GM23338 (cell line): ENCODE data around the gene KIF1C. TPM values are rescaled to one million over a fixed set of nuclear protein-coding genes. Genes with fewer than 3 reads are reported as not detected.

Source experiments
- ATAC-seq: fragments of 200-7000 bp; cut with Tn5 transposase; 3 replicates; pipeline ENCODE4 v1.9.1; 2020
- DNase-seq: peaks from one replicate; pipeline ENCODE4 v3.0.0-alpha.2; 2015; ENCODE audit warnings: low spot score
- H2AFZ ChIP-seq: fragments of 200-600 bp; sonication (generic); 2 replicates; pipeline ENCODE4 v1.8.0; 2016; ENCODE audit warnings: antibody characterized with exemption, mild to moderate bottlenecking, moderate library complexity
- H3F3A ChIP-seq: fragments of 200-600 bp; sonication (generic); replicated peaks from 2 replicates; pipeline ENCODE4 v1.8.0; 2017; ENCODE audit warnings: antibody characterized with exemption, mixed run types, low read depth
- H3K27ac ChIP-seq: fragments of 200-600 bp; sonication (generic); 2 replicates; pipeline ENCODE4 v1.6.1; 2016; ENCODE audit warnings: low read depth
- H3K27me3 ChIP-seq: fragments of 200-600 bp; sonication (generic); 2 replicates; pipeline ENCODE4 v1.8.0; 2016; ENCODE audit warnings: mild to moderate bottlenecking, mixed run types, moderate library complexity; ENCODE audit not compliant: insufficient read depth
- H3K36me3 ChIP-seq: fragments of 200-600 bp; sonication (generic); 2 replicates; pipeline ENCODE4 v1.8.0; 2016; ENCODE audit warnings: mild to moderate bottlenecking; ENCODE audit not compliant: insufficient read depth
- H3K4me1 ChIP-seq: fragments of 200-600 bp; sonication (generic); 2 replicates; pipeline ENCODE4 v1.8.0; 2016; ENCODE audit warnings: mild to moderate bottlenecking, moderate library complexity; ENCODE audit not compliant: insufficient read depth
- H3K4me2 ChIP-seq: fragments of 200-600 bp; sonication (generic); 2 replicates; pipeline ENCODE4 v1.7.1; 2017; ENCODE audit warnings: mixed run types
- H3K4me3 ChIP-seq: fragments of 200-600 bp; sonication (generic); 2 replicates; pipeline ENCODE4 v1.6.1; 2016; ENCODE audit warnings: mixed run types
- H3K79me2 ChIP-seq: fragments of 200-600 bp; sonication (generic); replicated peaks from 2 replicates; pipeline ENCODE4 v1.8.0; 2017; ENCODE audit warnings: mild to moderate bottlenecking; ENCODE audit not compliant: insufficient read depth
- H3K9me2 ChIP-seq: fragments of 200-600 bp; sonication (generic); 2 replicates; pipeline ENCODE4 v1.8.0; 2017; ENCODE audit not compliant: insufficient read depth
- H4K20me1 ChIP-seq: fragments of 200-600 bp; sonication (generic); replicated peaks from 2 replicates; pipeline ENCODE4 v1.8.0; 2017; ENCODE audit warnings: mild to moderate bottlenecking; ENCODE audit not compliant: insufficient read depth
- H3K27ac Mint-ChIP-seq: 2 replicates; pipeline ENCODE4 v1.8.0; 2020; ENCODE audit warnings: inconsistent platforms, mild to moderate bottlenecking, moderate library complexity, mixed read lengths
- H3K27me3 Mint-ChIP-seq: 3 replicates; pipeline ENCODE4 v1.8.0; 2022; ENCODE audit warnings: low read depth, mild to moderate bottlenecking, moderate library complexity, mixed read lengths, inconsistent platforms; ENCODE audit not compliant: insufficient read depth, poor library complexity
- H3K36me3 Mint-ChIP-seq: 3 replicates; pipeline ENCODE4 v1.8.0; 2021; ENCODE audit warnings: low read depth, mild to moderate bottlenecking, inconsistent platforms, moderate library complexity, mixed read lengths
- H3K4me1 Mint-ChIP-seq: 3 replicates; pipeline ENCODE4 v1.8.0; 2020; ENCODE audit warnings: mild to moderate bottlenecking, inconsistent platforms, mixed read lengths
- H3K4me3 Mint-ChIP-seq: 3 replicates; pipeline ENCODE4 v1.8.0; 2021; ENCODE audit warnings: moderate library complexity, mild to moderate bottlenecking, inconsistent platforms, mixed read lengths
- H3K9me3 Mint-ChIP-seq: 3 replicates; pipeline ENCODE4 v1.8.0; 2020; ENCODE audit warnings: moderate library complexity, mild to moderate bottlenecking, inconsistent platforms, mixed read lengths
- CREB1 ChIP-seq: fragments of 250-450 bp; sonication (Bioruptor Pico); IDR thresholded peaks from 2 replicates; pipeline ENCODE4 v1.5.0; 2020; ENCODE audit warnings: low read depth, mild to moderate bottlenecking, moderate library complexity
- EZH2 ChIP-seq: fragments of 200-600 bp; sonication (generic); IDR thresholded peaks from one replicate; pipeline ENCODE4 v1.8.0; 2017; ENCODE audit warnings: antibody characterized with exemption, mild to moderate bottlenecking, low read depth; ENCODE audit not compliant: unreplicated experiment
- EZH2phosphoT487 ChIP-seq: fragments of 200-600 bp; sonication (generic); IDR thresholded peaks from one replicate; pipeline ENCODE4 v1.8.1; 2018; ENCODE audit warnings: antibody characterized with exemption; ENCODE audit not compliant: unreplicated experiment
- JUNB ChIP-seq: IDR thresholded peaks from one replicate; pipeline ENCODE4 v1.6.1; 2016; ENCODE audit warnings: antibody characterized with exemption; ENCODE audit not compliant: unreplicated experiment
- NANOG ChIP-seq: IDR thresholded peaks from 2 replicates; pipeline ENCODE4 v1.6.1; 2016; ENCODE audit warnings: antibody characterized with exemption, borderline replicate concordance
- STAT1 ChIP-seq: IDR thresholded peaks from one replicate; pipeline ENCODE4 v1.6.1; 2016; ENCODE audit warnings: antibody characterized with exemption; ENCODE audit not compliant: unreplicated experiment
- ZNF331 ChIP-seq: fragments of 250-450 bp; sonication (Bioruptor Pico); IDR thresholded peaks from 2 replicates; pipeline ENCODE4 v1.5.0; 2020; ENCODE audit warnings: low read depth, mild to moderate bottlenecking, moderate library complexity
- polyA plus RNA-seq: library from polyadenylated mRNA; unstranded; fragments of >200 nt; fragmentation: Nextera tagmentation; extraction: Ambion mirVana; gene quantifications from 2 replicates; pipeline ENCODE4 v1.2.1, GENCODE V29; 2016
- total RNA-seq: library from RNA; depleted of rRNA; stranded (reverse); fragments of >200 nt; shearing (Covaris generic); gene quantifications from 2 replicates; pipeline ENCODE4 v1.2.3, GENCODE V29; 2014
- TF ChIP-seq, protein P1 (sequence below): fragments of 250-450 bp; sonication (Bioruptor Pico); IDR thresholded peaks from 2 replicates; pipeline ENCODE4 v1.5.0; 2020; ENCODE audit warnings: mild to moderate bottlenecking, moderate library complexity
- TF ChIP-seq, protein P2 (sequence below), 2 experiments: fragments of 200-600 bp in 1 of 2; sonication (generic) in 1 of 2; conservative IDR thresholded peaks; 2 replicates each; pipeline versions ENCODE4 v1.5.1 to v1.6.1; 2016 to 2017; ENCODE audit warnings: antibody characterized with exemption in 2 of 2, low read depth in 2 of 2, mild to moderate bottlenecking in 2 of 2, moderate library complexity in 1 of 2
- TF ChIP-seq, protein P3 (sequence below): IDR thresholded peaks from one replicate; pipeline ENCODE4 v1.6.1; 2018; ENCODE audit warnings: antibody characterized with exemption; ENCODE audit not compliant: unreplicated experiment

KIF1C gene
- total and polyA plus RNA-seq, 2 experiments from 2014 or later: 13.5 to 61.4 TPM

DNA sequence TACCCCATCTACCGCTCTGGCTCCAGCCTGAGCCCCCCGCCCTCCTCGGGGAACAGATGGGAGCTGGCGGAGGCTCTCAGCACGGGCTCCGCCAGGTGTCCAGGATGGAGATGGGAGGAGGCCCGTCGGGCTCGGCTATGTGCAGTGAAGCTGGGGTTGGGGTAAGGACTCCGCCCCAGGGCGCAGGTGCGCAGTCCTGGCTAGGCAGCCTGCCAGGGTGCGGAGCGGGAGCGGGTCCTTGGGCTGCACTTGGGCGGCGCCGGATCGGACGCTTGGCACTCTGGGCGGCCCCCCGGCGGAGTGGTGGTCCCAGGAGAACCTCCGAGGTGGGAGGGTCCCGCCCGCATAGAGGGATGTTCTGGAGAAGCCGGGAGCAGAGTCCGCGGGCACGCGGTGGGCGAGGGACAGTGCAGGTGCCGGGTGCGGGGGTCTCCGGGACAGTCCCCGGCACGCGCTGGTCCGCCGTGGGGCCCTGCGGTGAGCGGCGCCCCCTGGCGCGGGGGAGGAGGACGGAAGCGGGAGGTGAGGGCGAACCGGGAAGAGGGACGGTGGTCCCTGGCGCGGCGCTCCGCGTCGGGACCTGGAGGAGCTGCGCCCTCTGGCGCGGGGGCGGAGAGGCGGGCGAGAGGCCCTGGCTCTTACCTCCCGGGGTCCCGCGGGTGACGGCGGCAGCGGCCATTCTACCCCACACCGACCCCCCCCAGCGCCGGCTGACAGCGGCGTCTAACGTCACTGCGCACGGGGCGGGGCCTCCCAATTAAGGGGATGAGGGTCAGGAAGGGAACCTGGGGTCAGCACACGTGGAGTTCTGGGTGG is 10.6 kb upstream of the KIF1C start, which contains the start of gene CAMTA2 (continued):
- TF ChIP-seq, protein P1, sequence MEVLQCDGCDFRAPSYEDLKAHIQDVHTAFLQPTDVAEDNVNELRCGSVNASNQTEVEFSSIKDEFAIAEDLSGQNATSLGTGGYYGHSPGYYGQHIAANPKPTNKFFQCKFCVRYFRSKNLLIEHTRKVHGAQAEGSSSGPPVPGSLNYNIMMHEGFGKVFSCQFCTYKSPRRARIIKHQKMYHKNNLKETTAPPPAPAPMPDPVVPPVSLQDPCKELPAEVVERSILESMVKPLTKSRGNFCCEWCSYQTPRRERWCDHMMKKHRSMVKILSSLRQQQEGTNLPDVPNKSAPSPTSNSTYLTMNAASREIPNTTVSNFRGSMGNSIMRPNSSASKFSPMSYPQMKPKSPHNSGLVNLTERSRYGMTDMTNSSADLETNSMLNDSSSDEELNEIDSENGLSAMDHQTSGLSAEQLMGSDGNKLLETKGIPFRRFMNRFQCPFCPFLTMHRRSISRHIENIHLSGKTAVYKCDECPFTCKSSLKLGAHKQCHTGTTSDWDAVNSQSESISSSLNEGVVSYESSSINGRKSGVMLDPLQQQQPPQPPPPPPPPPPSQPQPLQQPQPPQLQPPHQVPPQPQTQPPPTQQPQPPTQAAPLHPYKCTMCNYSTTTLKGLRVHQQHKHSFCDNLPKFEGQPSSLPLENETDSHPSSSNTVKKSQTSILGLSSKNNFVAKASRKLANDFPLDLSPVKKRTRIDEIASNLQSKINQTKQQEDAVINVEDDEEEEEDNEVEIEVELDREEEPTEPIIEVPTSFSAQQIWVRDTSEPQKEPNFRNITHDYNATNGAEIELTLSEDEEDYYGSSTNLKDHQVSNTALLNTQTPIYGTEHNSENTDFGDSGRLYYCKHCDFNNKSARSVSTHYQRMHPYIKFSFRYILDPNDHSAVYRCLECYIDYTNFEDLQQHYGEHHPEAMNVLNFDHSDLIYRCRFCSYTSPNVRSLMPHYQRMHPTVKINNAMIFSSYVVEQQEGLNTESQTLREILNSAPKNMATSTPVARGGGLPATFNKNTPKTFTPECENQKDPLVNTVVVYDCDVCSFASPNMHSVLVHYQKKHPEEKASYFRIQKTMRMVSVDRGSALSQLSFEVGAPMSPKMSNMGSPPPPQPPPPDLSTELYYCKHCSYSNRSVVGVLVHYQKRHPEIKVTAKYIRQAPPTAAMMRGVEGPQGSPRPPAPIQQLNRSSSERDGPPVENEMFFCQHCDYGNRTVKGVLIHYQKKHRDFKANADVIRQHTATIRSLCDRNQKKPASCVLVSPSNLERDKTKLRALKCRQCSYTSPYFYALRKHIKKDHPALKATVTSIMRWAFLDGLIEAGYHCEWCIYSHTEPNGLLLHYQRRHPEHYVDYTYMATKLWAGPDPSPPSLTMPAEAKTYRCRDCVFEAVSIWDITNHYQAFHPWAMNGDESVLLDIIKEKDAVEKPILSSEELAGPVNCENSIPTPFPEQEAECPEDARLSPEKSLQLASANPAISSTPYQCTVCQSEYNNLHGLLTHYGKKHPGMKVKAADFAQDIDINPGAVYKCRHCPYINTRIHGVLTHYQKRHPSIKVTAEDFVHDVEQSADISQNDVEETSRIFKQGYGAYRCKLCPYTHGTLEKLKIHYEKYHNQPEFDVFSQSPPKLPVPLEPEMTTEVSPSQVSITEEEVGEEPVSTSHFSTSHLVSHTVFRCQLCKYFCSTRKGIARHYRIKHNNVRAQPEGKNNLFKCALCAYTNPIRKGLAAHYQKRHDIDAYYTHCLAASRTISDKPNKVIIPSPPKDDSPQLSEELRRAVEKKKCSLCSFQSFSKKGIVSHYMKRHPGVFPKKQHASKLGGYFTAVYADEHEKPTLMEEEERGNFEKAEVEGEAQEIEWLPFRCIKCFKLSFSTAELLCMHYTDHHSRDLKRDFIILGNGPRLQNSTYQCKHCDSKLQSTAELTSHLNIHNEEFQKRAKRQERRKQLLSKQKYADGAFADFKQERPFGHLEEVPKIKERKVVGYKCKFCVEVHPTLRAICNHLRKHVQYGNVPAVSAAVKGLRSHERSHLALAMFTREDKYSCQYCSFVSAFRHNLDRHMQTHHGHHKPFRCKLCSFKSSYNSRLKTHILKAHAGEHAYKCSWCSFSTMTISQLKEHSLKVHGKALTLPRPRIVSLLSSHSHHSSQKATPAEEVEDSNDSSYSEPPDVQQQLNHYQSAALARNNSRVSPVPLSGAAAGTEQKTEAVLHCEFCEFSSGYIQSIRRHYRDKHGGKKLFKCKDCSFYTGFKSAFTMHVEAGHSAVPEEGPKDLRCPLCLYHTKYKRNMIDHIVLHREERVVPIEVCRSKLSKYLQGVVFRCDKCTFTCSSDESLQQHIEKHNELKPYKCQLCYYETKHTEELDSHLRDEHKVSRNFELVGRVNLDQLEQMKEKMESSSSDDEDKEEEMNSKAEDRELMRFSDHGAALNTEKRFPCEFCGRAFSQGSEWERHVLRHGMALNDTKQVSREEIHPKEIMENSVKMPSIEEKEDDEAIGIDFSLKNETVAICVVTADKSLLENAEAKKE: no peak
- no peak for TF ChIP-seq STAT1
- no peak for TF ChIP-seq NANOG
- no peak for TF ChIP-seq EZH2
- no peak for TF ChIP-seq EZH2phosphoT487
- peak; percentile 84 for TF ChIP-seq CREB1 (CRISPR knock-in tag)

DNA sequence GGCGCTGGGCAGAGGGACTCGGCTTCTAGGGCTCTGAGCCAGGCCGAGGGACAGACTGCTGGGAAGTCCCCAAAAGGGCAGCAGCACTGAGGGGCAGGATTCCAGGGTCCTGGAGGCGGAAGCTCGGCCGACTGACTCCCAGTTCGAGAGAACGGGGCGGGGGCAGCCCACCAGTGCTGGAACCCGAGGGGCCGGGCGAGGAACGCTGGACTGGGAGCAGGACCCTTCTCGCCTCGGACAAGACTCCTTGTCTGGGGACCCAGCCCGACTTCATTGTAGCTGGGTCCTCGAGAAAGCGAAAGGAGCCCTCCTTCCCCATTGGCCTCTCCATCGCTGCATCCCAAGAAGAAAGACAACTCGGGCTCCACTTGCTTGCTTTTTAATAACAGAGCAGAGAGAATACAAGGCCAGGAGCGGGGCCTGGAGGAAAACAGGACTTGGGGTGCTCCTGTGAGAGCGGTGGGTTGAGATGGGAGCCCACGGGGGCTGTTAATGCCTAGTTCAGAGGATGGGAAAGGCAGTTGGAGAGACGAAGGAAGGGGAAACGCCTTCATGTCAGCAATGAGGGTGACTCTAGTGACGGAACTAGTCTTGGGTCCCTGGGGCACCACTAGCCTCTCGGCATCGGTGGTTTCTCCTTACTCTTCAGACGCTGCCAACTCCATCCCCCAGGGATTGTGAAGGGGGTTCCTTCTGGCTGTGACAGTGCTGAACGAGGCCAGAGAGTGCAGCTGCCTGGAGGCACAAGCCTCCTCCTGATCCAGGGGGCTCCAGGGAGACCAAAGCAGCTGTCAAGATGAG is 9.8 kb upstream of the KIF1C start:
- Histone ChIP-seq H3K4me3 (peak overlapping the region; percentile 87), H3K79me2 (no peaks in the 10 kb centered on the region), H3K27me3 (0 out of 2 replicates have a peak, but pooled peaks cover 8% of the 10 kb centered on the region), H3F3A (peaks cover 11% of the 10 kb centered on the region; the same call in 1 of the 2 replicates), H4K20me1 (no peaks in the 10 kb centered on the region), H3K27ac (0 out of 2 replicates have a peak overlapping the region, but pooled peaks have one; percentile 19), H3K9me2 (no peaks in the 10 kb centered on the region), H3K4me1 (peaks cover 15% of the 10 kb centered on the region), H3K4me2 (peak overlapping the region; percentile 97), H3K36me3 (no peaks in the 10 kb centered on the region), H2AFZ (peak overlapping the region; percentile 97)
- Mint-ChIP-seq H3K27ac (no peak overlapping the region), H3K9me3 (no peaks in the 10 kb centered on the region; the same call in 2 of the 3 replicates), H3K36me3 (no peaks in the 10 kb centered on the region), H3K4me3 (peak overlapping the region; percentile 84), H3K4me1 (peaks cover 26% of the 10 kb centered on the region), H3K27me3 (peaks cover 32% of the 10 kb centered on the region)
- no peak for DNase-seq
- ATAC-seq: no peak
- TF ChIP-seq, protein P2, sequence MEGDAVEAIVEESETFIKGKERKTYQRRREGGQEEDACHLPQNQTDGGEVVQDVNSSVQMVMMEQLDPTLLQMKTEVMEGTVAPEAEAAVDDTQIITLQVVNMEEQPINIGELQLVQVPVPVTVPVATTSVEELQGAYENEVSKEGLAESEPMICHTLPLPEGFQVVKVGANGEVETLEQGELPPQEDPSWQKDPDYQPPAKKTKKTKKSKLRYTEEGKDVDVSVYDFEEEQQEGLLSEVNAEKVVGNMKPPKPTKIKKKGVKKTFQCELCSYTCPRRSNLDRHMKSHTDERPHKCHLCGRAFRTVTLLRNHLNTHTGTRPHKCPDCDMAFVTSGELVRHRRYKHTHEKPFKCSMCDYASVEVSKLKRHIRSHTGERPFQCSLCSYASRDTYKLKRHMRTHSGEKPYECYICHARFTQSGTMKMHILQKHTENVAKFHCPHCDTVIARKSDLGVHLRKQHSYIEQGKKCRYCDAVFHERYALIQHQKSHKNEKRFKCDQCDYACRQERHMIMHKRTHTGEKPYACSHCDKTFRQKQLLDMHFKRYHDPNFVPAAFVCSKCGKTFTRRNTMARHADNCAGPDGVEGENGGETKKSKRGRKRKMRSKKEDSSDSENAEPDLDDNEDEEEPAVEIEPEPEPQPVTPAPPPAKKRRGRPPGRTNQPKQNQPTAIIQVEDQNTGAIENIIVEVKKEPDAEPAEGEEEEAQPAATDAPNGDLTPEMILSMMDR (conservative IDR thresholded peaks at IDR 0.05; ENCODE audit: low read depth in 2 of 2): no peak
- no peak for TF ChIP-seq STAT1
- TF ChIP-seq ZNF331: no peak
- TF ChIP-seq JUNB: no peak
- TF ChIP-seq NANOG: no peak
- TF ChIP-seq EZH2: no peak
- TF ChIP-seq EZH2phosphoT487: no peak
- TF ChIP-seq, protein P3, sequence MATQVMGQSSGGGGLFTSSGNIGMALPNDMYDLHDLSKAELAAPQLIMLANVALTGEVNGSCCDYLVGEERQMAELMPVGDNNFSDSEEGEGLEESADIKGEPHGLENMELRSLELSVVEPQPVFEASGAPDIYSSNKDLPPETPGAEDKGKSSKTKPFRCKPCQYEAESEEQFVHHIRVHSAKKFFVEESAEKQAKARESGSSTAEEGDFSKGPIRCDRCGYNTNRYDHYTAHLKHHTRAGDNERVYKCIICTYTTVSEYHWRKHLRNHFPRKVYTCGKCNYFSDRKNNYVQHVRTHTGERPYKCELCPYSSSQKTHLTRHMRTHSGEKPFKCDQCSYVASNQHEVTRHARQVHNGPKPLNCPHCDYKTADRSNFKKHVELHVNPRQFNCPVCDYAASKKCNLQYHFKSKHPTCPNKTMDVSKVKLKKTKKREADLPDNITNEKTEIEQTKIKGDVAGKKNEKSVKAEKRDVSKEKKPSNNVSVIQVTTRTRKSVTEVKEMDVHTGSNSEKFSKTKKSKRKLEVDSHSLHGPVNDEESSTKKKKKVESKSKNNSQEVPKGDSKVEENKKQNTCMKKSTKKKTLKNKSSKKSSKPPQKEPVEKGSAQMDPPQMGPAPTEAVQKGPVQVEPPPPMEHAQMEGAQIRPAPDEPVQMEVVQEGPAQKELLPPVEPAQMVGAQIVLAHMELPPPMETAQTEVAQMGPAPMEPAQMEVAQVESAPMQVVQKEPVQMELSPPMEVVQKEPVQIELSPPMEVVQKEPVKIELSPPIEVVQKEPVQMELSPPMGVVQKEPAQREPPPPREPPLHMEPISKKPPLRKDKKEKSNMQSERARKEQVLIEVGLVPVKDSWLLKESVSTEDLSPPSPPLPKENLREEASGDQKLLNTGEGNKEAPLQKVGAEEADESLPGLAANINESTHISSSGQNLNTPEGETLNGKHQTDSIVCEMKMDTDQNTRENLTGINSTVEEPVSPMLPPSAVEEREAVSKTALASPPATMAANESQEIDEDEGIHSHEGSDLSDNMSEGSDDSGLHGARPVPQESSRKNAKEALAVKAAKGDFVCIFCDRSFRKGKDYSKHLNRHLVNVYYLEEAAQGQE: no peak
